HG02884 (cell line): Measurements from ENCODE around the gene PLPPR3.

Experiments used
- ATAC-seq: cut with Tn5 transposase; IDR thresholded peaks from one replicate; pipeline ENCODE4 v1.9.1; 2021; ENCODE audit warnings: mild to moderate bottlenecking, moderate library complexity; ENCODE audit not compliant: unreplicated experiment

PLPPR3 gene

GRCh38 chr19:810077-810855 is 11.5 kb downstream of the PLPPR3 start:
- ATAC-seq, result no peak

- no peak for ATAC-seq
These were observed 13.4 kb downstream of the PLPPR3 start for GRCh38 chr19:808423-808775.

- no peak for ATAC-seq
These were observed 13.9 kb downstream of the PLPPR3 start for GRCh38 chr19:807627-808422.

GRCh38 chr19:806815-807421 is 14.8 kb downstream of the PLPPR3 start:
- ATAC-seq, result no peak

- no peak for ATAC-seq
These were observed 15.9 kb downstream of the PLPPR3 start for GRCh38 chr19:805600-806550.

- ATAC-seq, result no peak
These were observed 16.6 kb downstream of the PLPPR3 start for GRCh38 chr19:805166-805551.

GRCh38 chr19:804419-805165 is 17.2 kb downstream of the PLPPR3 start:
- no peak for ATAC-seq

- ATAC-seq, result no peak
These were observed 17.9 kb downstream of the PLPPR3 start for GRCh38 chr19:803686-804418.

- no peak for ATAC-seq
These were observed 18.6 kb downstream of the PLPPR3 start for GRCh38 chr19:803099-803561.

GRCh38 chr19:802498-803098 is 19.2 kb downstream of the PLPPR3 start:
- ATAC-seq, result no peak

GRCh38 chr19:801861-802497 is 19.8 kb downstream of the PLPPR3 start:
- ATAC-seq, result no peak

GRCh38 chr19:801030-801860 is 20.5 kb downstream of the PLPPR3 start:
- no peak for ATAC-seq

GRCh38 chr19:800360-801029 is 21.3 kb downstream of the PLPPR3 start:
- ATAC-seq, result no peak

- no peak for ATAC-seq
These were observed 22.5 kb downstream of the PLPPR3 start for GRCh38 chr19:799076-799881.

- no peak for ATAC-seq
These were observed 23.2 kb downstream of the PLPPR3 start for GRCh38 chr19:798415-799075.
